Hypothalamus (tissue), 51 donors: ENCODE data around the gene KIAA0513.
"Not testable (repeated sequence)": the region's sequence is repeated elsewhere in the genome, so short reads cannot be mapped to it uniquely, and the experiment has no call there.

Source experiments
- DNase-seq, 51 donors: peaks; one replicate each; lab custom pipeline; 2025; lab: John Stamatoyannopoulos, UW

The KIAA0513 gene

DNA sequence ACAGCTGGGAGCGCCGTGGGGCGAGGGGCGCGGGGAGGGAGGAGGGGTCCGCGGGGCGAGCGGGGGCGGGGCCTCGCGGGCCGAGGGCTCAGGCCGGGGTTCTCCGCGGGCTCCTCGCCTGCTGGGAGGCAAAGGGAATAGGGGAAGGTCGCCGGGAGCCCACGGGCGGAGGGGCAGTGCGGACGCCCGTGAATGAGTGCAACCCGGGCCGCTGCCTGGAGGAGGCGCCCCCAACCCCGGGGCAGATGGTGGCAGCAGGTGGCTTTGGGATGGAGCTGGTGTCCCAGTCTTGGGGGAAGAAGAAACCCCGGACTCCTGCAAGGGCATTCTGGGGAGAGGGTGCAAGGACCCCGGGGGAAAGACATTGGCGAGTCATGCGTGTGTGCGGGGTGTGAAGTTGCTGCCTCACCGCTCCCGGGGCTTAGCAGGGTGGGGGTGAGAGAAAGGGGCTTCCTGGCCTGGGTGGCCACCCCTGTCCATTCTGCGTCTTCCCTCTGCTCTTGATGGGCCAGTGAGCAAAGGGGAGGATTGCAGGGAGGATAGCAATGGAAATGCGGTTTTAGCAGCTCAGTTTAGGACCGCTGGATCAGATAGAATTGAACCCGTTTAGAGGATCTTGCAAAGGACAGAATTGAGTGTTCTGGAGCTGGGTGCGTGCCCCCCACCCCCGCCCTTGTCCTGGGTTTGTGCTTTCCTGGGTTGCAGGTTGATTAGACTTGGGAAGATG lies 526 bp downstream of the KIAA0513 start:
- peak in 5 of 51 donors; percentile 9 to 48 (median 43) for DNase-seq

DNA sequence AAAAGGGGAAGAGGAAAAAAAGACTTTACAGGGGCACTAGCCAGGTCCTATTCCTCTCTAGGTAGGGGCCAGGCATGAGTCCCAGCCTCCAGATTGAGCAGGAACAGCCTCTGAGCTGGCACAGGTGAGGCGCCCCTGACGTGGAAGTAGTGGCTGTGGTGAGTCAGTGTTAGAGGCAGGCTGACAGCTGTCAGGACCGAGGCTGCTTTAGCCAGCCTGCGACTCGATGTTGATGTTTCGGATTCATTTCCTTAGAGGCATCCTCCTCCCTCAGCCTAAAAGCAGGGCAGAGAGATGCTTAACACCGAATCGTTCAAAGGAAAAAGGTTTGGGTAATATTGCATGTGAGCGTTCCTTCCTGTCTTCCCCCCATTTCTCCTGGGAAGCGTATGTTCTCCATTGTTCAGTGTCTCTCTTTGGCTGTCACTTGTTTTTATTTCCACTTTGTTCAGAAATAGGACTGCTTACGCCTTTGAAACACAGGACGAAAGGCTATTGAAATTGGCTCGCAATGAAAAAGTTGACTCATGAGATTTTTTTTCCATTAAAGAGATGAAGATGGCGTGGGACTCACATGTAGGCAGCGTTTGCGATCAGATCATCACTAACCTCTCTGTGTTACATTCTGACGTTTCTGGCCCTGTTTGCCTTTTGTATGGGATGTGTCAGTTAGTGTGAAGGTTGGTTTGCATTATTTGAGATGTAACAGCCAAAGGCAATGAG lies 1.3 kb downstream of the KIAA0513 start:
- peak in 12 of 51 donors; percentile 8 to 67 (median 28) for DNase-seq

- peak in 1 of 51 donors; percentile 51 for DNase-seq
Measured at GRCh38 chr16:85029408-85029784, 1.8 kb downstream of the KIAA0513 start.

- no peak for DNase-seq
Measured at GRCh38 chr16:85029981-85030401, 2.4 kb downstream of the KIAA0513 start.

GRCh38 chr16:85031451-85031850 lies 3.9 kb downstream of the KIAA0513 start:
- DNase-seq: no peak

DNA sequence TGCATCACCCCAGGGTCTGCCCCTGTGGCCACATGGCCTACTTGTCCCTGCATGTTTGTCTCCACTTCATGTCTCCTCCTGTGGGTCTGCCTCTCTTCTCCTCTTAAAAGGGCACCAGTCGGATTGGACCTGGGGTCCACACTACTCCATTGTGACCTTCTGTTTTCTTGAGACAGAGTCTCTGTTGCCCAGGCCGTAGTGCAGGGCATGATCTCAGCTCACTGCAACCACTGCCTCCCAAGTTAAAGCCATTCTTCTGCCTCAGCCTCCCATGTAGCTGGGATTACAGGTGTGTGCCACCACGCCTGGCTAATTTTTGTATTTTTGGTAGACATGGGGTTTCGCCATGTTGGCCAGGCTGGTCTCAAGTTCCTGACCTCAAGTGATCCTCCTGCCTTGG lies 4.6 kb downstream of the KIAA0513 start:
- not testable (repeated sequence) for DNase-seq

- no peak for DNase-seq
Measured at GRCh38 chr16:85033171-85033570, 5.6 kb downstream of the KIAA0513 start.

DNA sequence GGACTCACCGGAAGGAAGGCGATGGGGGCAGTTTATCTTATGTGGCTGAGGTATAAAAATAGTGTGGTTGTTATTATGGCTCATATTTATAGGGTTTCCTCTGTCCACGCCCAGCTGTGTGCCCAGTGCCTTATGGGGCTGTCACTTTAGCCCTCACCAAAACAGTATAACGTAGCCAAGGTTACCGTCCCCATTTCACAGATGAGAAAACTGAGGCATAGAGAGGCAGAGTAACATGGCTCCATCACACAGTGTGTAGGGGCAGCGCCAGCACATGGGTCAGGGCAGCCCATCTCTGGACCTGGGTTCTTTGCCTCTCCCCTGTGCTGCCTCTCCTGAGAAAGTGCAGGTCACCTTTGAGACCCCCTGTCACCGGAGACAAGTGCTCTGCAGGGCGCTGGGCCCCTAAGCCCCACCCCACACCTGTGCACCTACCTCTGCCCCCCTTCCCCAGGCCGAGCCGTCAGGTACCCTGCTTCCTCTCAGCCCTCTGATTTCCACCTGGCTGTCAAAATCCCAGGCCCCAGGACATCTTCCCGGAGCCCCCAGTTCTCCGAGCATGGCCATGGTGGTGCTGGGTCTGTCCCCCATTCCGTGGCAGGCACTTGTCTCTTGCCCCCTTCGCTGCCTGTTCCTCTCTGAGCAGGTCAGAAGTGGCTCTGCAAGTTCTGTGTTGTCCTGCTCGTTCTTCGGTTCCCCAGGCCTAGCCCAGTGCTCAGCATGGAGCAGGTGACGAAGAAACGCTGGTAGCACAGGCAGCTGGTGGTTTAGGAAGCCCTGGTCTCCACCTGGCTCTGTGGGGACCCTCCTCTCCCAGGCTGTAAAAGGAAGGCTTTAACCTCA lies 7.2 kb downstream of the KIAA0513 start:
- DNase-seq: no peak

GRCh38 chr16:85036236-85037049 lies 8.8 kb downstream of the KIAA0513 start:
- DNase-seq: peak in 1 of 51 donors; percentile 41

- peak in 1 of 51 donors; percentile 39 for DNase-seq
Measured at GRCh38 chr16:85037050-85037410, 9.4 kb downstream of the KIAA0513 start.

DNA sequence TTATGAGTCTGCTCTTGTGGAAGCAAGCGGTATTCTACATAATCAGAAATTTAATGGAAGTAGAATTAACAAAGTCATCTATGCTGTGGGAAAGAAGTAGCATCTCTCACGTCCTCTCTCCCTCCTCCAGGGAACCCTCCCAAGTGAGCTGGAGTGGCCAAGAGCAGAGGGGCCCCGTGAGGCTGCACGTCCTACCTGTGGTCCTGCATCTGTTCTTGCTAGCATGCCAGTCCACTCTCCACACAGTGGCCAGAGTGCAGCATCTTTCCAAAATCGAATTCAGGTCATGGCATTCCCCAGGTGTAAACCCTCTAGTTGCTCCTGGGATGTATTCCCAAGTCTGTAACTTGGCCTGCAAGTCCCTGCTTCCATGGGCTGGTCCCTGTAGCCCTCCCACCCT lies 10.1 kb downstream of the KIAA0513 start:
- no peak for DNase-seq

DNA sequence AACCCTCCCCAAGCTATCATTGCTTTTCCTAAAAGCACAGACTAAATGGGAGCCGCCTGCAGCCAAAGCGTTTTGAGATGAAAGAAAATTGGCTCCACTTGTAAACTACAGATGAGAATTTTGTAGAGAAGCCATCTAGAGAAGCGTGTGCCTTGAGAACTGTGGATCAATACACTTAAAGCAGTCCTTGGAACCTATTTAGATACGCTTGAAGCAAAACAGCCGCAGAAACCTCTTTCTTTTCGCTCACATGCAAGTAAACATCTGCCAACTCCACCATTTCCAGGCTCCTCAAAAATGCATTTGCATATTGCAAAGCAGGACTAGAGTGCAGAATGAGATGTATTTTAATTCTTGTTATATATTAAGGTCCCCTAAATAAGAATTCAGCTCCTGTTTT lies 13.1 kb downstream of the KIAA0513 start:
- no peak for DNase-seq

- DNase-seq: no peak
Measured at GRCh38 chr16:85041219-85042166, 13.9 kb downstream of the KIAA0513 start.

DNA sequence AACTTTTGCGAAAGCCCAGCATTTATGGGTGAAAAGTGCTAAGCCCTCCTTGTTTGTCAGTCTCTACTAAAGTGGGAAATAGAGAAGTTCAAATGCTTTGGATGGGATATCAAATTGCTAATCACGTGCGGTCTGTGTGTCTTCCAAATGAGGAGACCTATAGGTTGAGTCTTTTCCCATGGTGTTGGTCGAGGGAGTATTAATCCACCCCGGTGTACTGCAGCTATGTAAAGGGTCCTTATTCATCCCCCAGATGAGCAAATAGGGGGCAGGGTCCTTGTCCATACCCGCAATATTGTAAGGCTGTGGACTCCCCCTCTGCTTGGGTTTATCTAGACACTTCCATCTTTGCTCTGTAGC lies 14.6 kb downstream of the KIAA0513 start:
- DNase-seq: no peak

DNA sequence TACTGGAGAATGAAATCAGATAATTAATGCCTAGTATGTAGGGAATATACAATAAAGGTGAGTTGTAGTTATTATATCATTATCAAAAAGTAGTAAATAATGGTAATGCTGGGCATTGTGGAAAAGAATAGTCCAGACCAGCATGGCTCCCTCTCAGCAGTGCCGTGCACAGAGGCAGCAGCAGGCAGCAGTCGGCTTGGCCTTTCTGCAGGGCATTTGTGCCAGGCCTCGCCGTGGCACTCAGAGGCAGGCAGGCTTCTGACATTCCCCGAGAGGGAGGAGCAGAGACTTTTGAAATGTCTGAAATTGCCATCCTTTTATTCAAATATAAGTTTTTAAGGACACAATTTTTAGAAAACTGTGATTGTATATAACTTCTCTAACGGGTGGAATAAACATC lies 15.0 kb downstream of the KIAA0513 start:
- peak in 1 of 51 donors; percentile 18 for DNase-seq

GRCh38 chr16:85045077-85045476 lies 17.5 kb downstream of the KIAA0513 start:
- no peak for DNase-seq

GRCh38 chr16:85045641-85046471 lies 18.3 kb downstream of the KIAA0513 start:
- DNase-seq: no peak

DNA sequence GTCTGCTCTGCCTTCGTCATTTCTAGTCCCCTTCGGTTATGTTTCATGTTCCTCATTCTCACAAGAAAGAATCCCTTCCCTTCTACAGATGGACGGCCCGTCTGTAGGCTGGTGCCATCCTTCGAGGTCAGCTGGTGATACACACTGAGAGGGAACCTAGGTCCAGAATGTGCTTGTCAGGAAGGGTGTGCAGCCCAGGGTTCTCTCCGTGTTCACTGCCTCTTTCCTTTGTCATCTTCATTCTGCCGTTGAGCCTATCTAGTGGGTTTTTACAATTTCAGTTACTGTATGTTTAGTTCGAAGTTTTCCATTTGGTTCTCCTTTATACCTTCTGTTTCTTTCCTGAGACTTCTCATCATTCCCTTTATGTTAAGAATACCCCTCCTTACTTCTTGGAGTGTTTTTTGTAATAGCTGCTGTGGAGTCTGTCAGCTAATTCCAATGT lies 18.9 kb downstream of the KIAA0513 start:
- DNase-seq: peak in 1 of 51 donors; percentile 35
